LNCaP clone FGC (cell line): Measurements from ENCODE around the gene ANK2.

ENCODE experiments used
- DNase-seq: peaks from one replicate; pipeline ENCODE4 v3.0.0-alpha.2; 2011; ENCODE audit warnings: low read depth
- H3K4me3 ChIP-seq: 2 replicates; pipeline ENCODE4 v1.5.1; 2011; ENCODE audit warnings: mild to moderate bottlenecking, low read depth, low read length, control low read depth
- CTCF ChIP-seq: IDR thresholded peaks from 2 replicates; pipeline ENCODE4 v1.5.1; 2012; ENCODE audit warnings: mild to moderate bottlenecking; ENCODE audit not compliant: control insufficient read depth, insufficient read depth; ENCODE audit errors: extremely low read depth

Gene ANK2

GRCh38 chr4:113406723-113407016, 357.2 kb downstream of the ANK2 start:
- no peak for TF ChIP-seq CTCF
- peak; percentile 43 for DNase-seq
- H3K4me3 ChIP-seq = peak overlapping the region; percentile 27

- H3K4me3 ChIP-seq = peak overlapping the region; percentile 27
- no peak for TF ChIP-seq CTCF
- no peak for DNase-seq
These were observed 358.0 kb downstream of the ANK2 start for GRCh38 chr4:113407409-113407808.

GRCh38 chr4:113409181-113409580, 359.7 kb downstream of the ANK2 start:
- DNase-seq = no peak
- no peak overlapping the region for H3K4me3 ChIP-seq
- TF ChIP-seq CTCF = no peak

GRCh38 chr4:113410686-113411085, 361.2 kb downstream of the ANK2 start:
- no peak for TF ChIP-seq CTCF
- DNase-seq = no peak
- no peak overlapping the region for H3K4me3 ChIP-seq

GRCh38 chr4:113411496-113411938, 362.1 kb downstream of the ANK2 start:
- H3K4me3 ChIP-seq = no peak overlapping the region
- no peak for TF ChIP-seq CTCF
- DNase-seq = no peak

GRCh38 chr4:113419631-113420030, 370.2 kb downstream of the ANK2 start:
- no peak overlapping the region for H3K4me3 ChIP-seq
- TF ChIP-seq CTCF = no peak
- no peak for DNase-seq

GRCh38 chr4:113420938-113421337, 371.5 kb downstream of the ANK2 start:
- H3K4me3 ChIP-seq = no peak overlapping the region
- no peak for TF ChIP-seq CTCF
- DNase-seq = no peak
